ENCODE data around the gene GSTA2.

The GSTA2 gene

GRCh38 chr6:52725143-52725534 is 38.1 kb downstream of the GSTA2 start:
- Histone ChIP-seq H3K9ac (ENCODE audit: low read length) (no peak overlapping the region), H3K4me2 (ENCODE audit: low read depth, low read length, poor library complexity, severe bottlenecking) (no peak overlapping the region), H3K27me3 (ENCODE audit: low read length) (0 out of 2 replicates have a peak, but pooled peaks cover 3% of the 10 kb centered on the region)

GRCh38 chr6:52724406-52725121 is 38.7 kb downstream of the GSTA2 start:
- Histone ChIP-seq H2AFZ (ENCODE audit: low read depth, low read length, severe bottlenecking) (no peak overlapping the region), H3K4me2 (ENCODE audit: low read depth, low read length, poor library complexity, severe bottlenecking) (no peak overlapping the region), H3K27ac (ENCODE audit: low read depth, low read length) (no peak overlapping the region), H3K9me2 (replicated peaks; ENCODE audit: insufficient read depth, low read length) (no peaks in the 10 kb centered on the region), H3F3A (ENCODE audit: insufficient read depth) (no peaks in the 10 kb centered on the region), H4K20me1 (ENCODE audit: low read depth, low read length) (no peaks in the 10 kb centered on the region), H3K79me2 (ENCODE audit: insufficient read depth, low read length) (no peaks in the 10 kb centered on the region), H3K4me3 (ENCODE audit: insufficient read depth, low read length, poor library complexity, severe bottlenecking) (no peak overlapping the region), H3K36me3 (ENCODE audit: low read length) (no peaks in the 10 kb centered on the region), H3K9ac (ENCODE audit: low read length) (no peak overlapping the region), H3K9me3 (ENCODE audit: insufficient read depth, low read length) (no peaks in the 10 kb centered on the region), H3K27me3 (ENCODE audit: low read length) (0 out of 2 replicates have a peak, but pooled peaks cover 3% of the 10 kb centered on the region)
- TF ChIP-seq CTCF (IDR thresholded peaks at IDR 0.05; ENCODE audit: insufficient read depth, low read length, poor library complexity, severe bottlenecking) (peak; percentile 96), EZH2phosphoT487 (conservative IDR thresholded peaks at IDR 0.05; ENCODE audit: low read length) (no peak)

More at GRCh38 chr6:52725143-52725534, 38.1 kb downstream of the GSTA2 start:
- Histone ChIP-seq H4K20me1 (ENCODE audit: low read depth, low read length) (no peaks in the 10 kb centered on the region), H3K4me3 (ENCODE audit: insufficient read depth, low read length, poor library complexity, severe bottlenecking) (no peak overlapping the region), H3K9me2 (replicated peaks; ENCODE audit: insufficient read depth, low read length) (no peaks in the 10 kb centered on the region), H2AFZ (ENCODE audit: low read depth, low read length, severe bottlenecking) (no peak overlapping the region), H3K9me3 (ENCODE audit: insufficient read depth, low read length) (no peaks in the 10 kb centered on the region), H3K27ac (ENCODE audit: low read depth, low read length) (no peak overlapping the region), H3K79me2 (ENCODE audit: insufficient read depth, low read length) (no peaks in the 10 kb centered on the region), H3K36me3 (ENCODE audit: low read length) (no peaks in the 10 kb centered on the region), H3F3A (ENCODE audit: insufficient read depth) (no peaks in the 10 kb centered on the region)
- TF ChIP-seq EZH2phosphoT487 (conservative IDR thresholded peaks at IDR 0.05; ENCODE audit: low read length) (no peak), CTCF (IDR thresholded peaks at IDR 0.05; ENCODE audit: insufficient read depth, low read length, poor library complexity, severe bottlenecking) (no peak)

DNA sequence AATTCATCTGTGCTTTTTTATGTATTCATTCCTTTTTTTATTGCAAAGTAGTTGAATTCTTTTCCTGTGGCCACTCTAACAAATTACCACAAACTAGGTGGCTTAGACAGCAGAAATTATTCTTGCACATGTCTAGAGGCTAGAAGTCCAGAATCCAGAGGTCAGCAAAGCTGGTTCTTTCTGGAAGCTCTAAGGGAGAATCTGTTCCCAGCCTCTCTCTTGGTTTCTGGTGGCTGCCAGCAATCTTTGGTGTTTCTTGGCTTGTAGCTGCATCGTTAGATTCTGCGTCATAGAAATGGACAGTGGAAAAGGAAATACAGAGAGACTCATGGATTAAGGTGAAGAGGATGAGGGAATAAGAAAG is 39.3 kb downstream of the GSTA2 start:
- Histone ChIP-seq H3K4me2 (ENCODE audit: low read depth, low read length, poor library complexity, severe bottlenecking) (no peak overlapping the region), H2AFZ (ENCODE audit: low read depth, low read length, severe bottlenecking) (no peak overlapping the region), H4K20me1 (ENCODE audit: low read depth, low read length) (no peaks in the 10 kb centered on the region), H3K79me2 (ENCODE audit: insufficient read depth, low read length) (no peaks in the 10 kb centered on the region), H3K9ac (ENCODE audit: low read length) (no peak overlapping the region), H3K9me3 (ENCODE audit: insufficient read depth, low read length) (no peaks in the 10 kb centered on the region), H3K27me3 (ENCODE audit: low read length) (0 out of 2 replicates have a peak, but pooled peaks cover 3% of the 10 kb centered on the region), H3K36me3 (ENCODE audit: low read length) (no peaks in the 10 kb centered on the region), H3K9me2 (replicated peaks; ENCODE audit: insufficient read depth, low read length) (no peaks in the 10 kb centered on the region), H3K27ac (ENCODE audit: low read depth, low read length) (no peak overlapping the region), H3K4me3 (ENCODE audit: insufficient read depth, low read length, poor library complexity, severe bottlenecking) (no peak overlapping the region), H3F3A (ENCODE audit: insufficient read depth) (no peaks in the 10 kb centered on the region)
- TF ChIP-seq CTCF (IDR thresholded peaks at IDR 0.05; ENCODE audit: insufficient read depth, low read length, poor library complexity, severe bottlenecking) (no peak), EZH2phosphoT487 (conservative IDR thresholded peaks at IDR 0.05; ENCODE audit: low read length) (no peak)
